ENCODE data around the gene LCP1. TPM values are rescaled to one million over a fixed set of nuclear protein-coding genes. Genes with fewer than 3 reads are reported as not detected.

Gene LCP1
- total RNA-seq, 1 donor from 2014 or later: 1.2 TPM

- Mint-ChIP-seq H3K27me3 (ENCODE audit: low read depth) (no peaks in the 10 kb centered on the region), H3K9me3 (ENCODE audit: low read depth) (no peaks in the 10 kb centered on the region), H3K36me3 (ENCODE audit: low read depth) (no peaks in the 10 kb centered on the region), H3K4me1 (ENCODE audit: low read depth) (peaks cover 18% of the 10 kb centered on the region), H3K4me3 (ENCODE audit: unreplicated experiment) (no peak overlapping the region), H3K27ac (ENCODE audit: unreplicated experiment) (no peak overlapping the region)
- DNase-seq (ENCODE audit: low spot score): no peak
- no peak for TF ChIP-seq CTCF (IDR thresholded peaks at IDR 0.05)
Observed at GRCh38 chr13:46116653-46117502, 65.1 kb downstream of the LCP1 start.

DNA sequence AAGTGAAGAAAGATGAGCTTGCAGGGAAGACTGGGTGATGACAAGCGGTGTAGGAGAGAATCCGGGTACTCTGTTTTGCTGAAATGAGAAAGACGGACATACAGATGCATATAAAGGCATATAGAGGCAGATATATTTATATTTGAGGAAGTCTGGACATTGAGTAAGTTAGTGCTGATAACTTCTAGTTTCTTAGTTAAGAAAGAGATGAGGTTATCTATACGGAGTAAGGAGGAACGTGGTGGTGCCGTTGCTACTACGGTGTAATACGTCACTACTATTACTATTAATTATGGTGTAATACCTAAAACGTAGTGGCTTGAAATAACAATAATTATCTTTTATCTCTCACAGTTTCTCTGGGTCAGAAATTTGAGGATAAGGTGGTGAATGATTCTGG is 67.4 kb downstream of the LCP1 start:
- Mint-ChIP-seq H3K27ac (ENCODE audit: unreplicated experiment) (no peak overlapping the region), H3K4me3 (ENCODE audit: unreplicated experiment) (no peak overlapping the region), H3K36me3 (ENCODE audit: low read depth) (no peaks in the 10 kb centered on the region), H3K9me3 (ENCODE audit: low read depth) (no peaks in the 10 kb centered on the region), H3K27me3 (ENCODE audit: low read depth) (no peaks in the 10 kb centered on the region), H3K4me1 (ENCODE audit: low read depth) (peaks cover 8% of the 10 kb centered on the region)
- no peak for DNase-seq (ENCODE audit: low spot score)
- no peak for TF ChIP-seq CTCF (IDR thresholded peaks at IDR 0.05)

- Mint-ChIP-seq H3K9me3 (ENCODE audit: low read depth) (no peaks in the 10 kb centered on the region), H3K4me3 (ENCODE audit: unreplicated experiment) (no peak overlapping the region), H3K27ac (ENCODE audit: unreplicated experiment) (peak overlapping the region; percentile 66), H3K27me3 (ENCODE audit: low read depth) (no peaks in the 10 kb centered on the region), H3K4me1 (ENCODE audit: low read depth) (peaks cover 6% of the 10 kb centered on the region), H3K36me3 (ENCODE audit: low read depth) (no peaks in the 10 kb centered on the region)
- no peak for DNase-seq (ENCODE audit: low spot score)
- no peak for TF ChIP-seq CTCF (IDR thresholded peaks at IDR 0.05)
Observed at GRCh38 chr13:46113596-46113995, 68.4 kb downstream of the LCP1 start.

- H3K4me3 Mint-ChIP-seq (ENCODE audit: unreplicated experiment): no peak overlapping the region
- TF ChIP-seq CTCF (IDR thresholded peaks at IDR 0.05): no peak
- H3K27me3 Mint-ChIP-seq (ENCODE audit: low read depth): peaks cover 2% of the 10 kb centered on the region
- peaks cover 6% of the 10 kb centered on the region for H3K4me1 Mint-ChIP-seq (ENCODE audit: low read depth)
- no peak for DNase-seq (ENCODE audit: low spot score)
- no peaks in the 10 kb centered on the region for H3K9me3 Mint-ChIP-seq (ENCODE audit: low read depth)
- no peak overlapping the region for H3K27ac Mint-ChIP-seq (ENCODE audit: unreplicated experiment)
- no peaks in the 10 kb centered on the region for H3K36me3 Mint-ChIP-seq (ENCODE audit: low read depth)
Observed at GRCh38 chr13:46111151-46111550, 70.8 kb downstream of the LCP1 start.

- H3K27me3 Mint-ChIP-seq (ENCODE audit: low read depth): peaks cover 2% of the 10 kb centered on the region
- H3K27ac Mint-ChIP-seq (ENCODE audit: unreplicated experiment): no peak overlapping the region
- H3K4me3 Mint-ChIP-seq (ENCODE audit: unreplicated experiment): no peak overlapping the region
- peaks cover 6% of the 10 kb centered on the region for H3K4me1 Mint-ChIP-seq (ENCODE audit: low read depth)
- no peaks in the 10 kb centered on the region for H3K9me3 Mint-ChIP-seq (ENCODE audit: low read depth)
- TF ChIP-seq CTCF (IDR thresholded peaks at IDR 0.05): no peak
- no peaks in the 10 kb centered on the region for H3K36me3 Mint-ChIP-seq (ENCODE audit: low read depth)
- DNase-seq (ENCODE audit: low spot score): no peak
Observed at GRCh38 chr13:46109451-46109850, 72.5 kb downstream of the LCP1 start.
